DND-41 (cell line): Measurements from ENCODE around the gene THSD1.
"Not testable (repeated sequence)": the region's sequence is repeated elsewhere in the genome, so short reads cannot be mapped to it uniquely, and the experiment has no call there.

Experiments used
- ATAC-seq: fragments of 200-7000 bp; cut with Tn5 transposase; 3 replicates; pipeline ENCODE4 v1.9.1; 2021; ENCODE audit warnings: low read depth; ENCODE audit not compliant: insufficient read depth
- DNase-seq: peaks from one replicate; pipeline ENCODE4 v3.0.0-alpha.2; 2020
- H2AFZ ChIP-seq: 2 replicates; pipeline ENCODE4 v1.6.0; 2012; ENCODE audit warnings: low read depth, low read length
- H3K27ac ChIP-seq: 2 replicates; pipeline ENCODE4 v1.5.1; 2012; ENCODE audit warnings: low read length, inconsistent platforms
- H3K27me3 ChIP-seq: fragments of 200-600 bp; sonication (generic); 2 replicates; pipeline ENCODE4 v1.6.0; 2012; ENCODE audit warnings: low read length, mild to moderate bottlenecking, inconsistent platforms; ENCODE audit not compliant: insufficient read depth, poor library complexity
- H3K36me3 ChIP-seq: 2 replicates; pipeline ENCODE4 v1.5.1; 2012; ENCODE audit warnings: low read length, inconsistent platforms; ENCODE audit not compliant: insufficient read depth
- H3K4me1 ChIP-seq: 2 replicates; pipeline ENCODE4 v1.5.1; 2012; ENCODE audit warnings: mild to moderate bottlenecking, low read length; ENCODE audit not compliant: insufficient read depth
- H3K4me2 ChIP-seq: 2 replicates; pipeline ENCODE4 v1.6.0; 2012; ENCODE audit warnings: mild to moderate bottlenecking, moderate library complexity, low read length, inconsistent platforms; ENCODE audit not compliant: insufficient read depth
- H3K4me3 ChIP-seq, 2 experiments: fragments of 200-600 bp in 1 of 2; shearing (Covaris generic) in 1 of 2; 2 replicates each; pipeline ENCODE4 v1.5.1; 2012 to 2016; ENCODE audit warnings: inconsistent platforms in 2 of 2, low read length in 2 of 2, mild to moderate bottlenecking in 2 of 2, low read depth in 1 of 2, moderate library complexity in 1 of 2
- H3K79me2 ChIP-seq: 2 replicates; pipeline ENCODE4 v1.6.0; 2012; ENCODE audit warnings: low read length, inconsistent platforms; ENCODE audit not compliant: insufficient read depth
- H3K9ac ChIP-seq: 2 replicates; pipeline ENCODE4 v1.6.0; 2012; ENCODE audit warnings: low read depth, mild to moderate bottlenecking, inconsistent platforms, low read length, moderate library complexity
- H3K9me3 ChIP-seq: 2 replicates; pipeline ENCODE4 v1.5.1; 2012; ENCODE audit warnings: low read length, moderate library complexity, mild to moderate bottlenecking, inconsistent platforms; ENCODE audit not compliant: insufficient read depth, severe bottlenecking
- H4K20me1 ChIP-seq: 2 replicates; pipeline ENCODE4 v1.6.0; 2012; ENCODE audit warnings: low read length; ENCODE audit not compliant: insufficient read depth
- CTCF ChIP-seq: IDR thresholded peaks from 2 replicates; pipeline ENCODE4 v1.5.1; 2012; ENCODE audit warnings: borderline replicate concordance, low read length, moderate library complexity, mild to moderate bottlenecking; ENCODE audit not compliant: poor library complexity, severe bottlenecking; ENCODE audit errors: extremely low read depth
- EZH2 ChIP-seq: IDR thresholded peaks from 3 replicates; pipeline ENCODE4 v1.6.1; 2012; ENCODE audit warnings: borderline replicate concordance, low read depth, mild to moderate bottlenecking, moderate library complexity, low read length, inconsistent platforms; ENCODE audit not compliant: severe bottlenecking

THSD1 gene

GRCh38 chr13:52414963-52415362 lies 9.0 kb upstream of the THSD1 start:
- no peak overlapping the region for H3K9ac ChIP-seq
- H3K27ac ChIP-seq, result no peak overlapping the region
- H3K4me3 ChIP-seq, result no peak overlapping the region
- H3K9me3 ChIP-seq, result no peaks in the 10 kb centered on the region
- no peak for DNase-seq
- no peak for ATAC-seq
- no peaks in the 10 kb centered on the region for H3K27me3 ChIP-seq
- no peaks in the 10 kb centered on the region for H3K79me2 ChIP-seq
- no peaks in the 10 kb centered on the region for H4K20me1 ChIP-seq
- no peak overlapping the region for H3K4me2 ChIP-seq
- TF ChIP-seq CTCF (no peak), EZH2 (no peak)
- H3K4me1 ChIP-seq, result no peaks in the 10 kb centered on the region
- H2AFZ ChIP-seq, result no peak overlapping the region
- H3K36me3 ChIP-seq, result peaks cover 79% of the 10 kb centered on the region

GRCh38 chr13:52414051-52414450 lies 8.1 kb upstream of the THSD1 start:
- Histone ChIP-seq H3K36me3 (peaks cover 72% of the 10 kb centered on the region), H3K27ac (no peak overlapping the region), H3K27me3 (no peaks in the 10 kb centered on the region), H3K9ac (no peak overlapping the region), H3K79me2 (no peaks in the 10 kb centered on the region), H3K4me2 (no peak overlapping the region), H3K4me3 (no peak overlapping the region), H4K20me1 (no peaks in the 10 kb centered on the region), H2AFZ (no peak overlapping the region), H3K4me1 (no peaks in the 10 kb centered on the region), H3K9me3 (no peaks in the 10 kb centered on the region)
- TF ChIP-seq EZH2 (no peak), CTCF (no peak)
- DNase-seq (no peak), ATAC-seq (no peak)

GRCh38 chr13:52412128-52412527 lies 6.2 kb upstream of the THSD1 start:
- Histone ChIP-seq H3K27ac (no peak overlapping the region), H3K4me1 (no peaks in the 10 kb centered on the region), H4K20me1 (no peaks in the 10 kb centered on the region), H3K9ac (no peak overlapping the region), H3K4me2 (no peak overlapping the region), H3K27me3 (no peaks in the 10 kb centered on the region), H3K4me3 (no peak overlapping the region), H2AFZ (no peak overlapping the region), H3K9me3 (no peaks in the 10 kb centered on the region), H3K36me3 (peaks cover 56% of the 10 kb centered on the region), H3K79me2 (no peaks in the 10 kb centered on the region)
- DNase-seq (no peak), ATAC-seq (no peak)
- TF ChIP-seq CTCF (no peak), EZH2 (no peak)

DNA sequence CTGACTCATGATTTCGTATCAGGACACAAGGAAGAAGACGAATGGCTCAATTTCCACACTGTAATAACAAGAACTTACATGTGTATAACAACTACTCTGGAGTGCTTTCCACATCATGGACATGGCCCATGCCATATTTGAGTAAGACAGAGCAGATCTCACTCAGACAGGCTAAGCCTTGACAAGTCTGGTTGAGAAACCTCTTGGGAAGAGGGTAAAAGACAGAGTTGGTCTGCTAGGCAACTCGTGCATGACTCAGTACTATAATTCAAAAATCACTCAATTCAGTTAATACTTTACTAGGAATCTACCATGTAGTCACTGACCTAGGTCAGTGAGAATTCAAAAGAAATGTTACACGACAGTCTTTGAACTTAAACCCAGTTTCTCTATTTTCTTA lies 5.7 kb upstream of the THSD1 start:
- no peaks in the 10 kb centered on the region for H3K4me1 ChIP-seq
- TF ChIP-seq CTCF (no peak), EZH2 (no peak)
- H3K36me3 ChIP-seq, result peaks cover 52% of the 10 kb centered on the region

DNA sequence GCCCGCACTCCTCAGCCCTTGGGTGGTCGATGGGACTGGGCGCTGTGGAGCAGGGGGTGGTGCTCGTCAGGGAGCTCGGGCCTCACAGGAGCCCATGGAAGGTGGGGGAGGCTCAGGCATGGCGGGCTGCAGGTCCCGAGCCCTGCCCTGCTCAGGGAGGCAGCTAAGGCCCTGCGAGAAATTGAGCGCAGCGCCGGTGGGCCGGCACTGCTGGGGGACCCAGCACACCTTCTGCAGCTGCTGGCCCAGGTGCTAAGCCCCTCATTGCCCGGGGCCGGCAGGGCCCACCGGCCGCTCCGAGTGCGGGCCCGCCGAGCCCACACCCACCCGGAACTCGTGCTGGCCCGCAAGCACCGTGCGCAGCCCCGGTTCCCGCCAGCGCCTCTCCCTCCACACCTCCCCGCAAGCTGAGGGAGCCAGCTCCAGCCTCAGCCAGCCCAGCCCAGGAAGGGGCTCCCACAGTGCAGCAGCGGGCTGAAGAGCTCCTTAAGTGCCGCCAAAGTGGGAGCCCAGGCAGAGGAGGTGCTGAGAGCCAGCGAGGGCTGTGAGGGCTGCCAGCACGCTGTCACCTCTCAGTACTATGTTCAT lies 2.2 kb upstream of the THSD1 start:
- H3K4me2 ChIP-seq, H4K20me1 ChIP-seq, H3K9me3 ChIP-seq, H3K4me3 ChIP-seq, ATAC-seq, H3K27me3 ChIP-seq, H2AFZ ChIP-seq, DNase-seq, H3K27ac ChIP-seq, H3K4me1 ChIP-seq, H3K79me2 ChIP-seq, H3K9ac ChIP-seq: not testable (repeated sequence)
- peaks cover 24% of the 10 kb centered on the region; the same call in 1 of the 2 replicates for H3K36me3 ChIP-seq

More for the DNA sequence above, 5.7 kb upstream of the THSD1 start:
- Histone ChIP-seq H4K20me1 (no peaks in the 10 kb centered on the region), H3K9ac (no peak overlapping the region), H3K4me3 (no peak overlapping the region), H3K4me2 (no peak overlapping the region), H2AFZ (no peak overlapping the region), H3K27ac (no peak overlapping the region), H3K79me2 (no peaks in the 10 kb centered on the region), H3K9me3 (no peaks in the 10 kb centered on the region), H3K27me3 (no peaks in the 10 kb centered on the region)
- DNase-seq, result no peak
- no peak for ATAC-seq
